Neural cell (in vitro differentiated cells): ENCODE results near the gene RMDN2. TPM values are rescaled to one million over a fixed set of nuclear protein-coding genes. Genes with fewer than 3 reads are reported as not detected.
"Not testable (repeated sequence)": the region's sequence is repeated elsewhere in the genome, so short reads cannot be mapped to it uniquely, and the experiment has no call there.

Experiments used
- H2AFZ ChIP-seq: fragments of 200-600, 300-800 bp; sonication (generic), shearing (Covaris generic); 2 replicates; pipeline ENCODE4 v1.6.0; 2014; ENCODE audit warnings: low read depth, mild to moderate bottlenecking, antibody characterized with exemption, low read length, moderate library complexity
- H3F3A ChIP-seq: fragments of 200-600 bp; shearing (Covaris generic); 2 replicates; pipeline ENCODE4 v1.6.1; 2016; ENCODE audit warnings: mild to moderate bottlenecking, moderate library complexity, mixed read lengths, antibody characterized with exemption, low read length; ENCODE audit not compliant: insufficient read depth, poor library complexity, severe bottlenecking
- H3K27ac ChIP-seq: fragments of 200-600, 300-800 bp; sonication (generic), shearing (Covaris generic); 2 replicates; pipeline ENCODE4 v1.5.1; 2014; ENCODE audit warnings: mild to moderate bottlenecking, low read length, moderate library complexity
- H3K27me3 ChIP-seq: fragments of 300-800, 200-600 bp; sonication (generic), shearing (Covaris generic); 2 replicates; pipeline ENCODE4 v1.6.0; 2014; ENCODE audit warnings: mild to moderate bottlenecking, low read depth, low read length, moderate library complexity; ENCODE audit not compliant: insufficient read depth
- H3K36me3 ChIP-seq: fragments of 300-800, 200-600 bp; sonication (generic), shearing (Covaris generic); 2 replicates; pipeline ENCODE4 v1.5.1; 2014; ENCODE audit warnings: mild to moderate bottlenecking, antibody characterized with exemption, low read length, moderate library complexity; ENCODE audit not compliant: insufficient read depth
- H3K4me2 ChIP-seq: fragments of 300-800, 200-600 bp; sonication (generic), shearing (Covaris generic); 2 replicates; pipeline ENCODE4 v1.6.0; 2014; ENCODE audit warnings: mild to moderate bottlenecking, low read length
- H3K4me3 ChIP-seq: fragments of 300-800, 200-600 bp; sonication (generic), shearing (Covaris generic); 2 replicates; pipeline ENCODE4 v1.5.1; 2014; ENCODE audit warnings: mild to moderate bottlenecking, low read length, moderate library complexity
- H3K79me2 ChIP-seq: fragments of 200-600 bp; shearing (Covaris generic); replicated peaks from 2 replicates; pipeline ENCODE4 v1.6.0; 2014; ENCODE audit warnings: mild to moderate bottlenecking, low read length, moderate library complexity; ENCODE audit not compliant: insufficient read depth
- H3K9ac ChIP-seq: fragments of 300-800, 200-600 bp; sonication (generic), shearing (Covaris generic); 2 replicates; pipeline ENCODE4 v1.6.1; 2016; ENCODE audit warnings: mild to moderate bottlenecking, low read length, mixed read lengths
- H3K9me2 ChIP-seq: fragments of 200-600 bp; shearing (Covaris generic); 2 replicates; pipeline ENCODE4 v1.6.1; 2016; ENCODE audit warnings: mild to moderate bottlenecking, low read length, mixed read lengths; ENCODE audit not compliant: insufficient read depth
- H3K9me3 ChIP-seq: fragments of 200-600, 300-800 bp; sonication (generic), shearing (Covaris generic); 2 replicates; pipeline ENCODE4 v1.6.1; 2016; ENCODE audit warnings: mild to moderate bottlenecking, mixed run types, low read length, moderate library complexity, mixed read lengths
- H4K20me1 ChIP-seq: fragments of 200-600 bp; shearing (Covaris generic); 2 replicates; pipeline ENCODE4 v1.6.1; 2016; ENCODE audit warnings: mild to moderate bottlenecking, mixed run types; ENCODE audit not compliant: insufficient read depth
- CTCF ChIP-seq: fragments of 450-650 bp; IDR thresholded peaks from 2 replicates; pipeline ENCODE4 v1.5.1; 2014; ENCODE audit warnings: antibody characterized with exemption, mild to moderate bottlenecking, moderate library complexity; ENCODE audit not compliant: poor library complexity, severe bottlenecking
- EP300 ChIP-seq: fragments of 450-650 bp; conservative IDR thresholded peaks from 2 replicates; pipeline ENCODE4 v1.6.1; 2014; ENCODE audit warnings: antibody characterized with exemption, mild to moderate bottlenecking, moderate library complexity; ENCODE audit not compliant: poor library complexity, severe bottlenecking
- EZH2 ChIP-seq: fragments of 200-600, 300-800 bp; shearing (Covaris generic), sonication (generic); IDR thresholded peaks from 2 replicates; pipeline ENCODE4 v1.6.1; 2014; ENCODE audit warnings: antibody characterized with exemption, low read length, borderline replicate concordance, mild to moderate bottlenecking; ENCODE audit not compliant: insufficient read depth, poor library complexity, severe bottlenecking
- MXI1 ChIP-seq: fragments of 450-650 bp; conservative IDR thresholded peaks from 2 replicates; pipeline ENCODE4 v1.6.1; 2014; ENCODE audit warnings: antibody characterized with exemption, mild to moderate bottlenecking; ENCODE audit not compliant: poor library complexity, severe bottlenecking
- POLR2AphosphoS5 ChIP-seq: IDR thresholded peaks from 2 replicates; pipeline ENCODE4 v1.6.1; 2012
- RAD21 ChIP-seq: fragments of 450-650 bp; conservative IDR thresholded peaks from 2 replicates; pipeline ENCODE4 v1.6.1; 2014; ENCODE audit warnings: antibody characterized with exemption, mild to moderate bottlenecking, moderate library complexity
- REST ChIP-seq: IDR thresholded peaks from 2 replicates; pipeline ENCODE4 v1.6.1; 2012; ENCODE audit warnings: borderline replicate concordance
- SMC3 ChIP-seq: fragments of 450-650 bp; conservative IDR thresholded peaks from 2 replicates; pipeline ENCODE4 v1.6.1; 2014; ENCODE audit warnings: antibody characterized with exemption, mild to moderate bottlenecking, moderate library complexity; ENCODE audit not compliant: poor library complexity
- TAF1 ChIP-seq: IDR thresholded peaks from 2 replicates; pipeline ENCODE4 v1.6.1; 2012; ENCODE audit warnings: low read depth
- polyA plus RNA-seq: library from polyadenylated mRNA; depleted of rRNA; stranded (reverse); fragments of >200 nt; gene quantifications from 2 replicates; pipeline ENCODE4 v1.2.3, GENCODE V29; 2014

Gene RMDN2
- polyA plus RNA-seq, 1 donor from 2014 or later, result 5.5 TPM

GRCh38 chr2:38016219-38016618 lies 91.1 kb downstream of the RMDN2 start:
- TF ChIP-seq EP300 (no peak), POLR2AphosphoS5 (no peak), CTCF (no peak), MXI1 (no peak), REST (no peak)
- H4K20me1 ChIP-seq, result no peaks in the 10 kb centered on the region
- no peaks in the 10 kb centered on the region for H3K27me3 ChIP-seq
- no peaks in the 10 kb centered on the region for H3K9me2 ChIP-seq
- no peaks in the 10 kb centered on the region for H3K79me2 ChIP-seq
- no peaks in the 10 kb centered on the region for H3K36me3 ChIP-seq
- H2AFZ ChIP-seq, result no peak overlapping the region
- no peaks in the 10 kb centered on the region for H3K9me3 ChIP-seq
- no peak overlapping the region for H3K9ac ChIP-seq
- H3K4me2 ChIP-seq, result no peak overlapping the region
- H3F3A ChIP-seq, result no peaks in the 10 kb centered on the region
- H3K27ac ChIP-seq, result no peak overlapping the region
- no peak overlapping the region for H3K4me3 ChIP-seq

- Histone ChIP-seq H4K20me1 (no peaks in the 10 kb centered on the region), H3F3A (no peaks in the 10 kb centered on the region), H3K9me2 (no peaks in the 10 kb centered on the region), H3K4me3 (no peak overlapping the region), H3K9ac (no peak overlapping the region), H3K27ac (no peak overlapping the region), H3K79me2 (no peaks in the 10 kb centered on the region), H3K36me3 (no peaks in the 10 kb centered on the region), H3K9me3 (no peaks in the 10 kb centered on the region), H2AFZ (no peak overlapping the region), H3K4me2 (no peak overlapping the region), H3K27me3 (no peaks in the 10 kb centered on the region)
- TF ChIP-seq MXI1 (no peak), POLR2AphosphoS5 (no peak), CTCF (no peak), SMC3 (no peak), REST (no peak), RAD21 (no peak), EP300 (no peak), TAF1 (no peak), EZH2 (no peak)
Measured at GRCh38 chr2:38017836-38018235, 92.7 kb downstream of the RMDN2 start.

GRCh38 chr2:38020359-38021069 lies 95.4 kb downstream of the RMDN2 start:
- not testable (repeated sequence) for H3K36me3 ChIP-seq, H3K9ac ChIP-seq, H3K79me2 ChIP-seq, H2AFZ ChIP-seq, H3K9me3 ChIP-seq, H3K27ac ChIP-seq, H3K9me2 ChIP-seq, H3K4me3 ChIP-seq, H3K4me2 ChIP-seq, H3F3A ChIP-seq, H3K27me3 ChIP-seq, H4K20me1 ChIP-seq
